Liver (tissue), 3 donors: ENCODE data around the gene THRA.

Experiments
- CTCF ChIP-seq: fragments of 150-350 bp; IDR thresholded peaks from 2 replicates; pipeline ENCODE4 v1.5.1; 2017; ENCODE audit warnings: improper control_type of control experiment, low read depth, low read length; ENCODE audit not compliant: missing input control
- FOXA1 ChIP-seq: IDR thresholded peaks from 2 replicates; pipeline ENCODE4 v1.6.1; 2016; ENCODE audit warnings: antibody characterized with exemption
- MAX ChIP-seq: IDR thresholded peaks from 2 replicates; pipeline ENCODE4 v1.6.1; 2016; ENCODE audit warnings: antibody characterized with exemption
- NR2F2 ChIP-seq: IDR thresholded peaks from 2 replicates; pipeline ENCODE4 v1.6.1; 2016; ENCODE audit warnings: antibody characterized with exemption
- RAD21 ChIP-seq, 2 donors: IDR thresholded peaks; 2 replicates each; pipeline ENCODE4 v1.6.1; 2016; ENCODE audit warnings: antibody characterized with exemption in 2 of 2, mild to moderate bottlenecking in 2 of 2
- REST ChIP-seq: IDR thresholded peaks from 2 replicates; pipeline ENCODE4 v1.6.1; 2016; ENCODE audit warnings: antibody characterized with exemption, mild to moderate bottlenecking
- SP1 ChIP-seq: IDR thresholded peaks from 2 replicates; pipeline ENCODE4 v1.6.1; 2018; ENCODE audit warnings: antibody characterized with exemption, mild to moderate bottlenecking
- TAF1 ChIP-seq: conservative IDR thresholded peaks from 2 replicates; pipeline ENCODE4 v1.6.1; 2016; ENCODE audit warnings: antibody characterized with exemption, mild to moderate bottlenecking
- YY1 ChIP-seq: IDR thresholded peaks from 2 replicates; pipeline ENCODE4 v1.6.1; 2016; ENCODE audit warnings: antibody characterized with exemption, mild to moderate bottlenecking
- TF ChIP-seq, protein P1 (sequence below): IDR thresholded peaks from 2 replicates; pipeline ENCODE4 v1.6.1; 2016; ENCODE audit warnings: antibody characterized with exemption
- donor health status: healthy.
- donor health status: healthy.

DNA sequence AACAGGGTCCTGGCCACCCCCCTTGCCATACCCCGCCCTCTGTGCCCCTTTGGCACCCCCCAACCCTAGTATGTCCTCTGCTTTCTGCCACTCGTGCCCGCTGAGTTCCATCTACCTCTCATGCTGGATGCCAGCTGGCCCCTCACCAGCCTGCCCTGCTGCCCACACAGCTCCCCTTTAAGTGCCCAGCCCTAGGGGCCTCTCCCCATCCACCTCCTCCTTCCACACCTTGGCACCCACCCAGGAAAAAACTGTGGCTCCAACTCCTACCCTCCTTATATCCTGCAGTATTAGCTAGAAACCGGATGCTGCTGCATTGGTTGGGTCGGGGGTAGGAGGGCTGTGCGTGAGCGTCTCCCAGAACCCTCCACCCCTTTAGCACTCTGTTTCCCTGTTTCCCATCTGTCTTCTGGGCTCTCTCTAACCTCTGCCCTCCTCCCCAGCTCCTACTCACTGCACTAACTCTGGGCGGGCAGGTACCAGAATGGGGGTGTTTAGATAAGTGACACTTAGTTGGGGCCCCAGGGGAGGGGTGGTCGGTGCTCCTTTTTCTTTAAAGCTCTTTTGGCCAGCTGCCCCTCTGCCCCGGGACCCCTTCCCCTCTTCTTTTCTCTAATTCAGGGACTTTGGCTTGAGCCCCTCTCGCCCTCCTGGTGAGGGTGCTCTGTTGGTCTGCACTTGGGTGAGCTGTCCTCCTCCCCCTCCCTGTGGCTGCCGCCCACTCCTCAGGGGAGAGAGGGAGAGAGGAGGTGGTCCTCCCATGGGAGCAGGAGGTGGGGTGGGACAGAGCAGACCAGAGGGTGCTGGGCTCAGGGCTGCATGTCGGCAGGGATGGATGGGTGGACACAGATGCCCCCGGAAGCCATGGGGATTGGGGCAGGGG lies 27.7 kb downstream of the THRA start:
- no peak for TF ChIP-seq RAD21 (IDR thresholded peaks at IDR 0.05)
- no peak for TF ChIP-seq TAF1
- no peak for TF ChIP-seq YY1
- TF ChIP-seq FOXA1, result no peak
- no peak for TF ChIP-seq CTCF
- no peak for TF ChIP-seq SP1
- TF ChIP-seq MAX, result no peak
- TF ChIP-seq, protein P1, sequence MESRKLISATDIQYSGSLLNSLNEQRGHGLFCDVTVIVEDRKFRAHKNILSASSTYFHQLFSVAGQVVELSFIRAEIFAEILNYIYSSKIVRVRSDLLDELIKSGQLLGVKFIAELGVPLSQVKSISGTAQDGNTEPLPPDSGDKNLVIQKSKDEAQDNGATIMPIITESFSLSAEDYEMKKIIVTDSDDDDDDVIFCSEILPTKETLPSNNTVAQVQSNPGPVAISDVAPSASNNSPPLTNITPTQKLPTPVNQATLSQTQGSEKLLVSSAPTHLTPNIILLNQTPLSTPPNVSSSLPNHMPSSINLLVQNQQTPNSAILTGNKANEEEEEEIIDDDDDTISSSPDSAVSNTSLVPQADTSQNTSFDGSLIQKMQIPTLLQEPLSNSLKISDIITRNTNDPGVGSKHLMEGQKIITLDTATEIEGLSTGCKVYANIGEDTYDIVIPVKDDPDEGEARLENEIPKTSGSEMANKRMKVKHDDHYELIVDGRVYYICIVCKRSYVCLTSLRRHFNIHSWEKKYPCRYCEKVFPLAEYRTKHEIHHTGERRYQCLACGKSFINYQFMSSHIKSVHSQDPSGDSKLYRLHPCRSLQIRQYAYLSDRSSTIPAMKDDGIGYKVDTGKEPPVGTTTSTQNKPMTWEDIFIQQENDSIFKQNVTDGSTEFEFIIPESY, result no peak
- no peak for TF ChIP-seq NR2F2
- TF ChIP-seq REST, result no peak
